Lower lobe of right lung (tissue), 2 donors: ENCODE measurements around the gene SPHK2. TPM values are rescaled to one million over a fixed set of nuclear protein-coding genes. Genes with fewer than 3 reads are reported as not detected.
"Not testable (repeated sequence)": the region's sequence is repeated elsewhere in the genome, so short reads cannot be mapped to it uniquely, and the experiment has no call there.

Experiments used
- ATAC-seq, 2 donors: fragments of 200-7000 bp; cut with Tn5 transposase; one replicate each; pipeline ENCODE4 v1.9.1; 2020 to 2022; ENCODE audit warnings: mild to moderate bottlenecking in 2 of 2, moderate library complexity in 2 of 2
- DNase-seq: peaks from one replicate; pipeline ENCODE4 v3.0.0-alpha.2; 2020
- H3K27ac ChIP-seq: fragments of 200-600 bp; one replicate; pipeline ENCODE4 v1.8.0; 2022
- H3K27me3 ChIP-seq: fragments of 200-600 bp; one replicate; pipeline ENCODE4 v1.8.0; 2022; ENCODE audit warnings: low read depth
- H3K36me3 ChIP-seq: fragments of 200-600 bp; one replicate; pipeline ENCODE4 v1.8.0; 2022; ENCODE audit warnings: mild to moderate bottlenecking
- H3K4me1 ChIP-seq: fragments of 200-600 bp; one replicate; pipeline ENCODE4 v1.8.0; 2022
- H3K4me3 ChIP-seq: fragments of 200-600 bp; one replicate; pipeline ENCODE4 v1.8.0; 2022; ENCODE audit warnings: mild to moderate bottlenecking
- H3K9me3 ChIP-seq: fragments of 200-600 bp; one replicate; pipeline ENCODE4 v1.8.0; 2022
- CTCF ChIP-seq: fragments of 200-600 bp; IDR thresholded peaks from one replicate; pipeline ENCODE4 v1.8.0; 2022; ENCODE audit warnings: antibody characterized with exemption, mild to moderate bottlenecking
- intact Hi-C: fragments of 100-400 bp; cut with DNase I; formaldehyde crosslinking; loops from one replicate; pipeline ENCODE4 v1.11.0; 2022
- long read RNA-seq: library from polyadenylated mRNA; unstranded; transcript quantifications from one replicate; pipeline ENCODE4 v2.0.0, GENCODE V29; 2021
- total RNA-seq: library from RNA; stranded (reverse); fragmentation: NEBNext Ultra II Directional; extraction: Animal tissue kit (Norgen Biotek cat#: 25700); gene quantifications from one replicate; pipeline ENCODE4 v1.2.1, GENCODE V29; 2021
- donor health status: DM: no; HTN: yes; CAD: no; lungs with severe emphysema.

Gene SPHK2
- total RNA-seq, result 23.8 TPM
- long read RNA-seq, partial matches to known transcripts, result 18 of 38 reads
- long read RNA-seq, other reads (novel, unspliced or antisense), result 10 of 38 reads

GRCh38 chr19:48618916-48619691 lies at the start of gene SPHK2, which contains the start of gene RPL18:
SPHK2 (plus strand) TSS chr19:48619506; CDS start chr19:48620515, 1,009 bp downstream.
RPL18 (minus strand) TSS chr19:48619178; CDS start chr19:48619143, 35 bp downstream.
- TF ChIP-seq CTCF, result no peak
- peak; percentile 98 for DNase-seq
- H3K27me3 ChIP-seq, result no peaks in the 10 kb centered on the region
- H3K4me1 ChIP-seq, result peaks cover 54% of the 10 kb centered on the region
- H3K36me3 ChIP-seq, result peaks cover 32% of the 10 kb centered on the region
- intact Hi-C loops, result no loop called here
- peak; percentile 89 to 94 for ATAC-seq
- no peaks in the 10 kb centered on the region for H3K9me3 ChIP-seq
- H3K27ac ChIP-seq, result peak within 1 kb of the TSS; percentile 86
- peak within 1 kb of the TSS; percentile 72 for H3K4me3 ChIP-seq

GRCh38 chr19:48569814-48570213 lies 49.5 kb upstream of the SPHK2 start:
- no peak for TF ChIP-seq CTCF
- intact Hi-C loops, result no loop called here
- H3K27ac ChIP-seq, result no peak overlapping the region
- peaks cover 7% of the 10 kb centered on the region for H3K27me3 ChIP-seq
- H3K4me3 ChIP-seq, result no peak overlapping the region
- no peaks in the 10 kb centered on the region for H3K36me3 ChIP-seq
- DNase-seq, result no peak
- peaks cover 21% of the 10 kb centered on the region for H3K4me1 ChIP-seq
- no peak for ATAC-seq
- no peaks in the 10 kb centered on the region for H3K9me3 ChIP-seq

- no peak overlapping the region for H3K4me3 ChIP-seq
- H3K27ac ChIP-seq, result peak overlapping the region; percentile 41
- no peak for TF ChIP-seq CTCF
- H3K9me3 ChIP-seq, result no peaks in the 10 kb centered on the region
- peak; percentile 79 to 81 for ATAC-seq
- peaks cover 21% of the 10 kb centered on the region for H3K4me1 ChIP-seq
- peak; percentile 76 for DNase-seq
- intact Hi-C loops, result no loop called here
- no peaks in the 10 kb centered on the region for H3K36me3 ChIP-seq
- H3K27me3 ChIP-seq, result peaks cover 7% of the 10 kb centered on the region
Observed at GRCh38 chr19:48571378-48572162, 47.7 kb upstream of the SPHK2 start.

- TF ChIP-seq CTCF, result no peak
- peak overlapping the region; percentile 3 for H3K27ac ChIP-seq
- peaks cover 12% of the 10 kb centered on the region for H3K4me1 ChIP-seq
- H3K9me3 ChIP-seq, result no peaks in the 10 kb centered on the region
- H3K27me3 ChIP-seq, result peaks cover 7% of the 10 kb centered on the region
- DNase-seq, result no peak
- no peaks in the 10 kb centered on the region for H3K36me3 ChIP-seq
- no peak for ATAC-seq
- H3K4me3 ChIP-seq, result no peak overlapping the region
- intact Hi-C loops, result no loop called here
Observed at GRCh38 chr19:48573163-48573505, 46.2 kb upstream of the SPHK2 start.

GRCh38 chr19:48575931-48576622 lies 43.2 kb upstream of the SPHK2 start:
- no peaks in the 10 kb centered on the region for H3K27me3 ChIP-seq
- TF ChIP-seq CTCF, result no peak
- no peaks in the 10 kb centered on the region for H3K9me3 ChIP-seq
- intact Hi-C loops, result no loop called here
- ATAC-seq, result no peak
- no peaks in the 10 kb centered on the region for H3K36me3 ChIP-seq
- DNase-seq, result no peak
- no peak overlapping the region for H3K4me3 ChIP-seq
- H3K4me1 ChIP-seq, result peaks cover 5% of the 10 kb centered on the region
- H3K27ac ChIP-seq, result no peak overlapping the region

- H3K9me3 ChIP-seq, H3K36me3 ChIP-seq, DNase-seq, H3K27me3 ChIP-seq, H3K4me1 ChIP-seq, H3K4me3 ChIP-seq, ATAC-seq, H3K27ac ChIP-seq, intact Hi-C loops: not testable (repeated sequence)
Observed at GRCh38 chr19:48577908-48578307, 41.4 kb upstream of the SPHK2 start.
